SK-N-SH (cell line): ENCODE data around the gene ARL6IP4. TPM values are rescaled to one million over a fixed set of nuclear protein-coding genes. Genes with fewer than 3 reads are reported as not detected.

Experiments
- CTCF ChIA-PET: fragments of 300-600, 350-600 bp; formaldehyde crosslinking; extraction: SDS; loops from one replicate; lab custom pipeline; 2021; lab: Yijun Ruan, JAX
- POLR2A ChIA-PET: fragments of 350-600 bp; sonication (Branson Sonifier 250); formaldehyde crosslinking; extraction: SDS; loops from one replicate; lab custom pipeline; 2020; ENCODE audit warnings: antibody characterized with exemption, inconsistent platforms; lab: Yijun Ruan, JAX
- DNase-seq: peaks from one replicate; pipeline ENCODE4 v3.0.0; 2012
- H2AFZ ChIP-seq: fragments of 200-600 bp; sonication (generic); 2 replicates; pipeline ENCODE4 v1.8.1; 2016; ENCODE audit warnings: antibody characterized with exemption, mild to moderate bottlenecking, low read depth
- H3F3A ChIP-seq: fragments of 200-600 bp; sonication (generic); replicated peaks from 2 replicates; pipeline ENCODE3; 2016; ENCODE audit warnings: antibody characterized with exemption, mild to moderate bottlenecking; ENCODE audit not compliant: insufficient read depth
- H3K27ac ChIP-seq, 2 experiments: fragments of 200-500 bp in 1 of 2; fragments of 200-600 bp in 1 of 2; sonication (Bioruptor generic) in 1 of 2; sonication (generic), shearing (Covaris generic) in 1 of 2; 2 replicates each; pipeline versions ENCODE4 v1.5.1 to v1.6.1; 2014 to 2016; ENCODE audit warnings: low read depth in 2 of 2, inconsistent platforms in 1 of 2, low read length in 1 of 2, mild to moderate bottlenecking in 1 of 2, mixed read lengths in 1 of 2
- H3K27me3 ChIP-seq: fragments of 200-600 bp; sonication (generic), shearing (Covaris generic); 2 replicates; pipeline ENCODE4 v1.6.1; 2016; ENCODE audit warnings: mixed run types; ENCODE audit not compliant: insufficient read depth
- H3K36me3 ChIP-seq, 2 experiments: fragments of 200-500 bp in 1 of 2; fragments of 200-600 bp in 1 of 2; sonication (Bioruptor generic) in 1 of 2; sonication (generic) in 1 of 2; replicated peaks in 1 of 2; 2 replicates each; pipeline versions ENCODE3 to v1.5.1; 2014 to 2016; ENCODE audit warnings: low read length in 1 of 2, mild to moderate bottlenecking in 1 of 2; ENCODE audit not compliant: insufficient read depth in 2 of 2, control insufficient read depth in 1 of 2
- H3K4me1 ChIP-seq, 2 experiments: fragments of 200-500 bp in 1 of 2; fragments of 200-600 bp in 1 of 2; sonication (Bioruptor generic) in 1 of 2; sonication (generic), shearing (Covaris generic) in 1 of 2; 2 replicates each; pipeline versions ENCODE4 v1.5.1 to v1.6.1; 2014 to 2016; ENCODE audit warnings: low read depth in 1 of 2, low read length in 1 of 2, mixed run types in 1 of 2; ENCODE audit not compliant: insufficient read depth in 2 of 2, control insufficient read depth in 1 of 2
- H3K4me2 ChIP-seq: fragments of 200-600 bp; sonication (generic), shearing (Covaris generic); 2 replicates; pipeline ENCODE4 v1.6.1; 2017; ENCODE audit warnings: mixed run types
- H3K4me3 ChIP-seq, 2 experiments: fragments of 200-500 bp in 1 of 2; fragments of 200-600 bp in 1 of 2; sonication (Bioruptor generic) in 1 of 2; sonication (generic), shearing (Covaris generic) in 1 of 2; 2 replicates each; pipeline versions ENCODE4 v1.5.1 to v1.8.1; 2014 to 2016; ENCODE audit warnings: low read depth in 2 of 2, inconsistent platforms in 1 of 2, low read length in 1 of 2, mild to moderate bottlenecking in 1 of 2, mixed read lengths in 1 of 2, moderate library complexity in 1 of 2
- H3K79me2 ChIP-seq: fragments of 200-600 bp; sonication (generic); 2 replicates; pipeline ENCODE4 v1.8.1; 2017; ENCODE audit warnings: mild to moderate bottlenecking; ENCODE audit not compliant: insufficient read depth
- H3K9ac ChIP-seq: fragments of 200-600 bp; sonication (generic); 2 replicates; pipeline ENCODE4 v1.6.1; 2017; ENCODE audit warnings: mixed run types
- H3K9me2 ChIP-seq: fragments of 200-600 bp; sonication (generic); 2 replicates; pipeline ENCODE4 v1.6.1; 2017; ENCODE audit warnings: mixed run types
- H3K9me3 ChIP-seq: fragments of 200-600 bp; sonication (generic); 2 replicates; pipeline ENCODE4 v1.6.1; 2017; ENCODE audit warnings: mixed run types, mild to moderate bottlenecking, moderate library complexity
- H4K20me1 ChIP-seq: fragments of 200-600 bp; sonication (generic); 2 replicates; pipeline ENCODE4 v1.6.1; 2017; ENCODE audit warnings: mild to moderate bottlenecking, mixed run types; ENCODE audit not compliant: insufficient read depth
- CHD2 ChIP-seq: fragments of 150-350 bp; IDR thresholded peaks from 2 replicates; pipeline ENCODE4 v1.6.1; 2018; ENCODE audit warnings: low read length; ENCODE audit not compliant: partially characterized antibody
- EZH2phosphoT487 ChIP-seq: fragments of 200-600 bp; sonication (generic); IDR thresholded peaks from 2 replicates; pipeline ENCODE4 v1.6.1; 2017; ENCODE audit warnings: low read depth, mixed run types, mild to moderate bottlenecking, antibody characterized with exemption, moderate library complexity, borderline replicate concordance
- FOXJ3 ChIP-seq: sonication (generic); formaldehyde crosslinking; IDR thresholded peaks from 2 replicates; pipeline ENCODE4 v1.5.1; 2020; ENCODE audit warnings: mild to moderate bottlenecking, missing genetic modification reagents
- FOXM1 ChIP-seq: IDR thresholded peaks from 2 replicates; pipeline ENCODE4 v1.4.0; 2012; ENCODE audit warnings: low read depth, mild to moderate bottlenecking
- GABPA ChIP-seq: IDR thresholded peaks from 2 replicates; pipeline ENCODE4 v1.4.0; 2012; ENCODE audit warnings: low read depth, mild to moderate bottlenecking
- GATA2 ChIP-seq: sonication (generic); formaldehyde crosslinking; IDR thresholded peaks from 2 replicates; pipeline ENCODE4 v1.5.0; 2020; ENCODE audit warnings: mild to moderate bottlenecking, missing genetic modification reagents
- MAX ChIP-seq: IDR thresholded peaks from 2 replicates; pipeline ENCODE4 v1.4.0; 2012; ENCODE audit warnings: low read depth
- MEF2A ChIP-seq: IDR thresholded peaks from 2 replicates; pipeline ENCODE4 v1.4.0; 2012; ENCODE audit warnings: low read depth, borderline replicate concordance
- NRF1 ChIP-seq: IDR thresholded peaks from 2 replicates; pipeline ENCODE4 v1.6.1; 2012; ENCODE audit warnings: low read depth, mild to moderate bottlenecking, low read length
- POLR2AphosphoS5 ChIP-seq: IDR thresholded peaks from 2 replicates; pipeline ENCODE4 v1.6.1; 2012; ENCODE audit warnings: low read depth, low read length
- RAD21 ChIP-seq: IDR thresholded peaks from 2 replicates; pipeline ENCODE4 v1.6.1; 2012; ENCODE audit warnings: mild to moderate bottlenecking, low read length
- REST ChIP-seq: IDR thresholded peaks from 2 replicates; pipeline ENCODE4 v1.6.1; 2012; ENCODE audit warnings: mild to moderate bottlenecking, low read depth, low read length, moderate library complexity
- SIN3A ChIP-seq: IDR thresholded peaks from 2 replicates; pipeline ENCODE4 v1.6.1; 2012; ENCODE audit warnings: low read depth, mild to moderate bottlenecking, low read length, moderate library complexity, borderline replicate concordance
- TAF1 ChIP-seq: IDR thresholded peaks from 2 replicates; pipeline ENCODE4 v1.6.1; 2012; ENCODE audit warnings: low read depth, mild to moderate bottlenecking, low read length, moderate library complexity, borderline replicate concordance
- TEAD4 ChIP-seq: IDR thresholded peaks from 2 replicates; pipeline ENCODE4 v1.4.0; 2012; ENCODE audit warnings: mild to moderate bottlenecking, borderline replicate concordance; ENCODE audit not compliant: insufficient read depth
- USF1 ChIP-seq: IDR thresholded peaks from 2 replicates; pipeline ENCODE4 v1.4.0; 2012; ENCODE audit warnings: low read depth, borderline replicate concordance
- USF2 ChIP-seq: fragments of 150-350 bp; IDR thresholded peaks from 2 replicates; pipeline ENCODE4 v1.6.1; 2017; ENCODE audit warnings: antibody characterized with exemption, low read length, low read depth, borderline replicate concordance
- YY1 ChIP-seq: IDR thresholded peaks from 2 replicates; pipeline ENCODE4 v1.4.0; 2012; ENCODE audit warnings: low read depth, mild to moderate bottlenecking
- ZBTB33 ChIP-seq: IDR thresholded peaks from 2 replicates; pipeline ENCODE4 v1.4.0; 2012; ENCODE audit warnings: low read depth, borderline replicate concordance
- WGBS: methylation state at CpG from one replicate; pipeline ENCODE4 v1.1.6; 2017; ENCODE audit warnings: low lambda C conversion rate; 5-methylcytosine and 5-hydroxymethylcytosine counted together
- polyA plus RNA-seq, 3 experiments: library from polyadenylated mRNA; depleted of rRNA; stranded (reverse); fragments of >200 nt; gene quantifications; 2 replicates each; pipeline ENCODE4 v1.2.3, GENCODE V29; 2012
- TF ChIP-seq, protein P1 (sequence below): fragments of 150-350 bp; IDR thresholded peaks from 2 replicates; pipeline ENCODE4 v1.6.1; 2016; ENCODE audit warnings: mild to moderate bottlenecking, low read depth, low read length

Gene ARL6IP4
- polyA plus RNA-seq, 1 of the 3 experiments (the other 2 are of a cell fraction) = 370 TPM

- Histone ChIP-seq H3K9me2 (no peaks in the 10 kb centered on the region), H3K4me3 (no peak overlapping the region), H3K79me2 (no peaks in the 10 kb centered on the region), H3K27me3 (no peaks in the 10 kb centered on the region), H3K27ac (no peak overlapping the region), H2AFZ (no peak overlapping the region), H3K4me1 (peaks cover 0 to 4% of the 10 kb centered on the region in 2 experiments; a peak in 1 of 4 replicates)
- WGBS = 71% methylated on average over 5 of the region's 8 CpGs
- no peak for TF ChIP-seq TEAD4
- TF ChIP-seq FOXM1 = no peak
- TF ChIP-seq REST = no peak
- TF ChIP-seq FOXJ3 (CRISPR knock-in tag) = no peak
- TF ChIP-seq USF1 = no peak
- no peak for TF ChIP-seq GABPA
- TF ChIP-seq ZBTB33 = no peak
- no peak for TF ChIP-seq NRF1
- TF ChIP-seq, protein P1, sequence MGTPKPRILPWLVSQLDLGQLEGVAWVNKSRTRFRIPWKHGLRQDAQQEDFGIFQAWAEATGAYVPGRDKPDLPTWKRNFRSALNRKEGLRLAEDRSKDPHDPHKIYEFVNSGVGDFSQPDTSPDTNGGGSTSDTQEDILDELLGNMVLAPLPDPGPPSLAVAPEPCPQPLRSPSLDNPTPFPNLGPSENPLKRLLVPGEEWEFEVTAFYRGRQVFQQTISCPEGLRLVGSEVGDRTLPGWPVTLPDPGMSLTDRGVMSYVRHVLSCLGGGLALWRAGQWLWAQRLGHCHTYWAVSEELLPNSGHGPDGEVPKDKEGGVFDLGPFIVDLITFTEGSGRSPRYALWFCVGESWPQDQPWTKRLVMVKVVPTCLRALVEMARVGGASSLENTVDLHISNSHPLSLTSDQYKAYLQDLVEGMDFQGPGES = no peak
- TF ChIP-seq POLR2AphosphoS5 = no peak
- no peak for TF ChIP-seq YY1
- no peak for TF ChIP-seq TAF1
- no peak for TF ChIP-seq RAD21
- no peak for TF ChIP-seq MAX
- no peak for TF ChIP-seq GATA2
- TF ChIP-seq SIN3A = no peak
- no peak for TF ChIP-seq MEF2A
- no peak for TF ChIP-seq CHD2
- TF ChIP-seq EZH2phosphoT487 = no peak
- no peak for TF ChIP-seq USF2
- TF ChIP-seq, all 33 proteins: peak for 0
- ChIA-PET CTCF (interaction anchor here (1.3 kb wide), 1 partner anchor 239 kb away, joined by 4 read pairs; no protein-coding TSS in a partner anchor), POLR2A (no interaction called here)
- Histone ChIP-seq H3K9ac (no peak overlapping the region), H3K9me3 (no peaks in the 10 kb centered on the region), H3K4me2 (no peak overlapping the region), H3F3A (no peaks in the 10 kb centered on the region), H3K36me3 (no peaks in the 10 kb centered on the region), H4K20me1 (no peaks in the 10 kb centered on the region)
- DNase-seq = no peak
These were observed 18.9 kb downstream of the ARL6IP4 start for GRCh38 chr12:122999196-122999946.
